Activated CD4-positive, CD25-positive, alpha-beta regulatory T cell treated with anti-CD3 and anti-CD28 coated beads, Interleukin-2, amount 50 U/mL, for 24 hours (primary cell): Measurements from ENCODE around the gene RMND5A.
"Not testable (repeated sequence)": the region's sequence is repeated elsewhere in the genome, so short reads cannot be mapped to it uniquely, and the experiment has no call there.

ENCODE experiments used
- ATAC-seq, 2 donors: fragments of 150-1000 bp; cut with Tn5 transposase; one replicate each; pipeline ENCODE4 v1.10.0; 2021; ENCODE audit warnings: mild to moderate bottlenecking in 1 of 2, moderate library complexity in 1 of 2

The RMND5A gene

DNA sequence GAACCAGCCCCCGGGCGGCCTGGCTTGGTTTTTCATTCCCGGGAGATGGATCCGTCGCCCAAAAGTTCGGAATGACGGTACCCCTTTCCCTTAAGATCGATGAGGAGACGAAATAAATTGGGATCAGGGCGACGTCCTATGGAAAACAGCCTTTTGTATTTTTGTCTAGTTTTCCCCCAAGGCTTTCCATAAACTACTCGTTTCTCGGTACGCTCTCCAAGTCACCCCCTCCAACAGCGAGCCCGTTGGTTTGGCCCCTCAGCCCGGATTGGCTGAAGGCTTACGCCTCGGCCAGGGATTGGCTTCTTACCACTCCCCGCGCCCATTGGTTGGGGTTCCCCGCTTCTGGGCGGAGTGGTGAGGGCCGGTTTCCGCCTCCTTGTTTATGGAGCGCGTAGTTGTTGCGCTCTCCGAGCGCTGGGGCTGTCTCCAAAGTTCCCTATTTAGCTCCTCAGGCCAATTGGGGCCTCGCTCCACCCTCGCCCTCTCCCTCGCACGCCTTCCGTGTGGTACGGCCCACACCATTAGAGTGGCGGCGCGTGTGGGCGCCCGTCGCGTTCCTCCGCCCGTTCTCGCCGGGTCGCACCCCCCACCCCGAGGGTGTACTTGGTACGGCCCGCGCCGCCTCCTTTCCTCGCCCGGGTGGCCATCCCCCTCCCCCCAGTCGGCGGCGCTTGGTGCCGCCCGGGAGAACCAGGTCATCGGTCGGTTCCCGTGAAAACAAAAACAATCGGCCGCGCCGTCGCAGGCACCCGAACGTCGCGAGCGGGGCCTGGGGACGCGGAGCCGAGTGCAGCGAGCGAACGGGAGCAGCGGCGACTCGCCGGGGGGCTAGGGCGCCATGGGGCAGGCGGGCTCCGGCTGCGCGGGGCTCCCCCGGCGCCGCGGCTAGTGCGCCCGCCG lies at the start of gene RMND5A:
TSS of gene RMND5A (plus strand) at position 655 of the 903 bp plus-strand sequence. CDS start 377 bp downstream, outside the sequence.
- peak; percentile 95 for ATAC-seq

DNA sequence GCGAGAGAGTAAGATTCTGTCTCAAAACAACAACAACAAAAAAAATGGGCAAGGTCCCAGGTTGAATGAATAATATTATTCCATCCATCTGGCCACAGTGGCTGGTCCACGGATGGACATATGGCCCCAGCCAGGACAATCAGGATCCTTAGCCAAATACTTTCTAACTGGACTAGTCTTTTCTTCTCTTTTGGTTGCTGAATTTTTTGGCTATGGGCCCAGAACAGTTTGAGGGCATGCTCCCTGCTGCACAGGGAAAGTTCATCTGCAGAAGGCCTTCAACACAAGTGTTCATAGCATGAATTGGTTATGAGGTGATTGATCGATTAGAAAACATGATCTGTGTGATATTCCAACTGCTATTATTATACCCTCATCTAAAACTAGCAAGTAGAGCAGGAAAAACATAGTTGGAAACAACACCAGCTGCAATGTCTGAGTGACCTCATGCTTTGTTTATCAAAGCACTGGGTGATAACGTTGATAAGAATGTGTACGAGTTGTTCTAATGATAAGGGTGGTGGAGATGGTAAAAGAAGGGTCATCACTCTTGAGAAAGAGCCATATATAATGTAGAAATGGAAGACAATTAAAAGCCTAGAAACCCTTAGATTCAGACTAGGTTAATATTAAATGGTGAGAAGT lies 48.6 kb upstream of the RMND5A start:
- ATAC-seq = no peak

DNA sequence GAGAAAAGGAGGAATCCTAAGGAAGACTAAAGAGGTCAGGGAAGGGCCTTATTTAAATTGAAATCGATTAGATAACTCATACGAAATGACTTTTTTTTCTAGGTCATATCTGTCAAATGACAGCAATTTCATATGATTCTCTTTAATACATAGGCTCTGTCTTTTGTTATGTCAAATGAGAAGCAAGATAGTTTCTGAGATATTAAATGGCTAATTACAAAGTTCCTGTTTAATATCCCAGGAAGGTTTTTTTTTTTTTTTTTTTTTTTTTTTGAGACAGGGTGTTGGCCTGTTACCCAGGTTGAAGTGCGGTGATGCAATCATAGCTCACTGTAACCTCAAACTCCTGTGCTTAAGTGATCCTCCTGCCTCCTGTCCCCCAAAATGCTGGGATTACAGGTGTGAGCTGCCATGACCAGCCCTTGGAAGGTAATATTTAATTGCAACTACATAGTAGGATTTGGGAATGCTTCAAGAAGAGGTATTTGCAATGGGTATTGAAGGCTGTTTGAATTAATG lies 48.0 kb upstream of the RMND5A start:
- ATAC-seq = no peak

- ATAC-seq = no peak
Measured at GRCh38 chr2:86673011-86673410, 47.1 kb upstream of the RMND5A start.

DNA sequence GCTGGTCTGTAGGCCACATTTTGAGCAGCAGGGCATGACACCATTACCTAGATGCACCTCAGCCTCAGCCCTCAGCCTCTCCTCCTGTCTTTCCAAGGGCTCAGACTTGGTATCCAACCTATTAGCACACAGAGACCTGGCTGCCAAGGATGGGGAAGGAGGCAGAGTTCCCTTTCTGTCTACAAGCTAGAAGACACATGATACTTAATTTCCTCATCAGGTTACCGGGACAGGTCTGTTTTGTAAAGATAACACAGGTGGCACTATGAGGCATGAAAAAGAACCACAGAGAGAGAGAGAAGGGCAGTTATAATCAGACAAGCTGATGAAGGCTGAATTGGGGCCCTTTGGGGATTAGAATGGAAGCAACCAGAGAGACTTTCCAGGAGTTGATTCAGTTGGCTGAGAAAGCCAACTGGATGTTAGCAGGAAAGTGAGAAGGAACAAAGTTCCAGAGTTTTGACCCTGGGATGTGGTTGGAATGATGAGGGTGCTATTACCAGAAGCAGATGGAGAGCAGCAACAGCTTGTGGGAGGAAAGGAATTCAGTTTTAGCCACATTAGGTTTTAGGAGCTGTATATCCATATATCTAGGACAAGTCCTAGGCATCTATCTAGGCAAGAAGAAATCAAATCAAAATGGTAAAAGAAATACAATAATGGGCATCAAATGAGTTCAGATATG lies 46.0 kb upstream of the RMND5A start:
- no peak for ATAC-seq

GRCh38 chr2:86675104-86675503 lies 45.0 kb upstream of the RMND5A start:
- ATAC-seq = no peak

GRCh38 chr2:86675511-86676015 lies 44.5 kb upstream of the RMND5A start:
- ATAC-seq = no peak

DNA sequence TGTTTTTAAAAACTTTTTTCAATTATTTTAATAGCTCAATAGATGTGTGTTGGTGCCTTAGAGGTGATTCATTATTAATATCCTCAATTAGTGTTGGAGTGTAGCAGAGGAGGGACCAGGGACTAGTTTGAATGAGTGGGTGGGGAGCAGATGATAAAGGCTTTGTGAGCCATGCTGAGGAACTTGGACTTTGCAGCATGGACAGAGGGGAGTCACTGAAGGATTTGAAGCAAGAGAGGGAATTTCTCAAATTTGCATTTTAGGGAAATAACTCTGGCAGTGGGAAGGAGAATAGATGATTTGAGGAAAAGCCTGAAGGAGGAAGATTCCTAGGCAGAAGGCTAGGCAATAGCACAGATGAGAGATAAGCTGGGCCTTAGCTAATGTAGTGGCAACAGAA lies 42.3 kb upstream of the RMND5A start:
- ATAC-seq = no peak

- no peak for ATAC-seq
Measured at GRCh38 chr2:86679036-86679435, 41.1 kb upstream of the RMND5A start.

GRCh38 chr2:86685351-86685750 lies 34.7 kb upstream of the RMND5A start:
- no peak for ATAC-seq

- ATAC-seq = no peak
Measured at GRCh38 chr2:86686460-86686859, 33.6 kb upstream of the RMND5A start.

- ATAC-seq = no peak
Measured at GRCh38 chr2:86686905-86687304, 33.2 kb upstream of the RMND5A start.

DNA sequence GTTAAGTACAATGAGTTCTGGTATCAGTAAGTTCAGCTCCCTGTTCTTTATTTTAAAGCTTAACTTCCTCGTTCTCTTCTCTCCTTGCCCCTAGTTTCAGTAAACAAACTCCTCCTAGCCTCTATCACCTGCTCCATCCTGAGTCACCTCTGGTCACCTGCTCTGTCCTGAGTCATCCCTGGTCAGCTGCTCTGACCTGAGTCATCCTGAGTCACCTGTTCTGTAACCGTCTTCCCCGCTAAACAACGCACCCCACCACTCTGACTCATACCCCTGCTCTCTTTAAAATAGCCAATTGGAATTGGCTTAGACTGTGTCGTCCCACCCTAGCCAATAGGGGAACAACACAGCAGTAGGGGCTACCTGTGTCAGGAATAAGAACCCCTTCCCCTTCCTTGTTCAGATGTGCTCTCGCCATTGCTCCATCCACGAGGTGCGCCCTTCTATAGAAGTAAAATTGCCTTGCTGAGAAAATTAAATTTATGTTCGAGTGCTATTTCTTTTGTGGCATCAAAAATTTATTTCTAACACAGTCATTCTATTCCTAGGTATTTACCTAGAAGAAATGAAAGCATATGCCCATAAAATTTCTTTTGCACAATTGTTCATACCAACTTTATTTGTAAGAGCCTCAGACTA lies 24.9 kb upstream of the RMND5A start:
- peak; percentile 41 to 49 for ATAC-seq

GRCh38 chr2:86697551-86698104 lies 22.5 kb upstream of the RMND5A start:
- ATAC-seq = no peak

DNA sequence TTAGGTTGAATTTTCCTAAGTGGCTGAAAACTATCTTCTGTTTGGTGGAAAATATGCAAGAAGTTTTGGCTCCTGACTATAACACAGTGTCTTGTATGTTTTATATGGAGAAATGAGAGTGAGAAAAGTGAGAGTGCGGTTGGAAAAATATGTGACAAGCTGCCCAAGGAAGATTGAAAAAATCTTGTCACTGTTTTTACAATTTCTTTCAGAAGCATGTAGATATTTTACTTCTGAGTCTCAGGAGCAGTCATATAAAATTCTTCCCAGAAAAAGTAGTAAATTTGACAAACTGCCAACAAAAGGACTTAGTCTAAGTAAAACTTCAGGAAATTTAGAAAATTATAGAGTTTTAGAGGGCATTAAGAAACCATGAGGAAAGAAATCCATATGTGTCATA lies 19.4 kb upstream of the RMND5A start:
- no peak for ATAC-seq

- no peak for ATAC-seq
Measured at GRCh38 chr2:86703704-86704361, 16.3 kb upstream of the RMND5A start.

DNA sequence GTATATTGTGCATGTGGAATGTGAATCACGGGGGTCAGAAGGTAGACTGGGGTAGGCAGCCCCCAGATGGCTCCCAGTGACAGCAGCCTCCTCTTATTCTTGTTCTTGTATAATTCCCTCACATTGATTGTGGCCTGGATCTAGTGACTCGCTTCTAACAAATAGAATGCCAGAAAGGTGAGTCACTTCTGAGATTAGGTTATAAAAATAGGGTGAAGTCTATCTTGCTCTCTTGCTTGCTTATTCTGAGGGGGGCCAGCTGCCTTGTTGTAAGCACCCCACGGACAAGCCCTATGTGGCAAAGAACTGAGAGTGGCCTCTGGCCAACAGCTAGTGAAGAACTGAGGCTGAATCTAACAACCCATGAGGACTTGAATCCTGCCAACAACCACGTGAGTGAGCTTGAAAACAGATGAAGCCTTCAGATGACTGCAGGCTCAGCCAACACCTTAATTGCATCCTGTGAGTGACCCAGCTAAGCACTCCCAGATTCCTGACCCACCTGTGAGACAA lies 15.6 kb upstream of the RMND5A start:
- ATAC-seq = no peak

GRCh38 chr2:86706220-86706619 lies 13.9 kb upstream of the RMND5A start:
- no peak for ATAC-seq

DNA sequence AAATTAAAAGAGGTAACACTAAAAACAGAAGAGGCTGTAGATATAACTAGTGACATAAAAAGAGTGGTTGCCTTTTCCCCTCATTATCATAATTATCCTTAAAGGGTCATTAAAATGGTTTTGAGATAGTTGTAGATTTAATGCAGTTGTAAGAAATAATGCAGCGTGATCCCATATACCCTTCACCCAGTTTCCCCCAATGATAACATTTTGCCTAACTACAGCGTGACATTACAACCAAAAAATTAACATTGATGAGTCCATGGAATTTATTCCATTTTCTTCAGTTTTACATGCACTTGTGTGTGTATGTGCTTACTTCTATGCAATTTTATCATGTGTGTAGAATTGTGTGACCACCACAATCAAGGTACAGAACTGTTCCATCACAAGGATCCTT lies 13.2 kb upstream of the RMND5A start:
- ATAC-seq = no peak

GRCh38 chr2:86708126-86708525 lies 12.0 kb upstream of the RMND5A start:
- ATAC-seq = not testable (repeated sequence)

- not testable (repeated sequence) for ATAC-seq
Measured at GRCh38 chr2:86714579-86715173, 5.4 kb upstream of the RMND5A start.
